ENCODE data around the gene ATP11C. TPM values are rescaled to one million over a fixed set of nuclear protein-coding genes. Genes with fewer than 3 reads are reported as not detected.
"Not testable (repeated sequence)": the region's sequence is repeated elsewhere in the genome, so short reads cannot be mapped to it uniquely, and the experiment has no call there.

The ATP11C gene
- total RNA-seq, 1 donor: 20.1 TPM

DNA sequence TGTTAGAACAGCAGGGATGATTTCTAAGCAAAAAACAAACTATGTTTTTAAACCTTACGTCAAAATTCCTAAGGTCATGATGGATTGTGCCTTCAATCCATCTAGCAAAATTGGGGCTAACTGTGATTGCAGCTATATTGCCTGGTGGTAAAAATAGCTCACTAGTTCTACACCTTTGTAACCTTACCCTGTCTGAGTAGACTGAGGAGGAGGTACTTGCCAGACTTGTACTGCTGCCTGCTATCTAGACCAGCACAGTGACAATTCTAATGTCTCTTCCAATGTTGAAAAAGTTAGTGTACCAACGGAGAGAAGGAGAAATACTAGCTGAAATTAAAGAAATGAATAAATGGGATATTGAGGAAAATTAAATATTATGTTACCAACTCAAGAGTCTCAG, 30.3 kb downstream of the ATP11C start:
- Histone ChIP-seq H3K27me3 (ENCODE audit: insufficient read depth, low read length) (no peaks in the 10 kb centered on the region), H3K4me3 (ENCODE audit: low read length) (no peak overlapping the region), H3K4me1 (ENCODE audit: insufficient read depth, low read length) (no peaks in the 10 kb centered on the region), H3K9me3 (ENCODE audit: low read depth, low read length) (no peaks in the 10 kb centered on the region)

DNA sequence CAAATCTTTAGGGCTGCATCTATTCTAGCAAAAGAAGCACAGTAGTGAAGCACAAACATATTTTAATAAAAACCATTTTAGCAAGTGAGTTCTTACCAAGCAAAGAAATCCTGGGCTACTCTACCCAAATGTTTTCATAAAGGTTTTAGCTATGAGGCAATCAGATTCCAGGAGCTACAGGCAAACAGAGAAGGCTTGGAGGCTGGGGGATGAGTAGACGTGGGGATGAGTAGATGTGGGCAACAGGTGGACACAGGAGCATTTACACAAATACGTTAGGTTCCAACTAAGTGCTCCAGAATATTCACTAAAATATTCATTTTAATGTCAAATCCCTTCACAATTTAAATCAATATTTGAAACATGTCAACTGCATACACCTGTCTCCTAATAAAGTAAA, 34.5 kb downstream of the ATP11C start:
- Histone ChIP-seq H3K9me3 (ENCODE audit: low read depth, low read length) (no peaks in the 10 kb centered on the region), H3K4me3 (ENCODE audit: low read length) (no peak overlapping the region), H3K4me1 (ENCODE audit: insufficient read depth, low read length) (no peaks in the 10 kb centered on the region), H3K27me3 (ENCODE audit: insufficient read depth, low read length) (no peaks in the 10 kb centered on the region)

DNA sequence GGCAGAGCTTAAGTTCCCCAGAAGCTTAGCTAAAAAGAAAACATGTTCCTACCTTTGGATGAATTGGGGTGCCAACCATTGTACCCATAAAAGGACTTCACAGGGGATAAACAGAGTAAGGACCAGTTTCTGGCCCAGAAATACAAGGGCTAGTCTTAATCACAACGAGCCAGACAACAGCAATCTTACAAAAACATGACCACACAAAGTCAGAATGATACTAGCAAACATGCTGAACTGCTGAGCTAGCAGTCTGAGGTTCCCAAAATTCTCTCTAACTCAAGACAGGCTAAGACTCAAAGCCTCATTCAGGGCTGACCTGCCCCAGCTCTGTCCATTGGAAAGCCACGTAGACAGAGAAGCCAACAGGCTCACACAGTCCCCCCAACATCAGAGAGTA, 40.3 kb downstream of the ATP11C start:
- H3K4me1 ChIP-seq (ENCODE audit: insufficient read depth, low read length): no peaks in the 10 kb centered on the region
- H3K27me3 ChIP-seq (ENCODE audit: insufficient read depth, low read length): no peaks in the 10 kb centered on the region
- H3K4me3 ChIP-seq (ENCODE audit: low read length): no peak overlapping the region
- H3K9me3 ChIP-seq (ENCODE audit: low read depth, low read length): no peaks in the 10 kb centered on the region

DNA sequence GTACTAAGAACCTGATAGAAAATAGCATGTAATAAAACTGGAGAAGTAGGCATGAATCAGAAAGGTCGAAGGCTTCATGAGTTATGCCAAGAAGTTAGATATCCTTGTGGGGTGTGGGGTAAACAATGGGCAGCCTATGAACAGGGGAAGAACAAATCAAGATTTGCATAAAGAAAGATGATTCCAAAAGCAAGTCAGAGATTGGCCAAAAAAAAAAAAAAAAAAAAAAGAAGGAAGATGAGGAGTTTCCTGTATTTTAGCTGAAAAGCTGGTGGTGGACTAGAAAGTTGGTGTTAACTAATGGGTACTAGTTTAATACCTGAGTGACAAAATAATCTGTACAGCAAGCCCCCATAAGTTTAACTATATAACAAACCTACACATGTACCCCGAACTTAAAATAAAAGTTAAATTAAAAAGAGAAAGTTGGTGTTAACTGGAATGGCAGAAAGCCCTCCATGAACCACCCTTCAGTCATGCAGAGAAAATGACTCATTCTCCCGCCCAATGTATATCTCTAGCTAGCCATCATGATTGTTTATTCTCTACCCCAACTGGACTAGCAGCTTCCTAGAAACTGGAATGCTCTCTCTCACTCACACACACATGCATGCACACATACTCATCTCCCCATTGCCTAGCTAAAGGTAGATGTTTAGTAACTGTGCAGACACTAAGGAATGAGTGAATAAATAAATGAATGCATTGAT, 41.7 kb downstream of the ATP11C start:
- no peaks in the 10 kb centered on the region for H3K27me3 ChIP-seq (ENCODE audit: insufficient read depth, low read length)
- H3K4me1 ChIP-seq (ENCODE audit: insufficient read depth, low read length): no peaks in the 10 kb centered on the region
- H3K4me3 ChIP-seq (ENCODE audit: low read length): no peak overlapping the region
- H3K9me3 ChIP-seq (ENCODE audit: low read depth, low read length): no peaks in the 10 kb centered on the region

DNA sequence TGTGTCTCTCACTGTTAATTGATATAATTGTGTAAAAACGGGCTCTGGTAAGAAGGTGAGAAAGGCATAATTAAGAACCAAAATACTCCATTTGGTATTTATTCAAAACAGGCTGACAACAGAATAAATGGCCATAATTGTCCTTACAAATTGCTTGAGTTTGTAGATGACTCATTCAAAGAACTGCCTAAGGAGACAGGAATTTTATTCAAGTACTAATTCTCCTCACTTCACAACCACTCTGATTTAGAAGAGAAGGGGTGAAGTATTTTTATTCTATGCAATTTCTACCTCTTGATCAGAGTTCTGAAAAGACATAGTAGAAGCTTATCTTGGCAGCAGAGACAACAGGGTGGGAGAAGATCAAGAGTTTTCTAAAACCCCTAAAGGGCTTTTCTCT, 43.1 kb downstream of the ATP11C start:
- Histone ChIP-seq H3K4me1 (ENCODE audit: insufficient read depth, low read length) (no peaks in the 10 kb centered on the region), H3K4me3 (ENCODE audit: low read length) (no peak overlapping the region), H3K9me3 (ENCODE audit: low read depth, low read length) (no peaks in the 10 kb centered on the region), H3K27me3 (ENCODE audit: insufficient read depth, low read length) (no peaks in the 10 kb centered on the region)

DNA sequence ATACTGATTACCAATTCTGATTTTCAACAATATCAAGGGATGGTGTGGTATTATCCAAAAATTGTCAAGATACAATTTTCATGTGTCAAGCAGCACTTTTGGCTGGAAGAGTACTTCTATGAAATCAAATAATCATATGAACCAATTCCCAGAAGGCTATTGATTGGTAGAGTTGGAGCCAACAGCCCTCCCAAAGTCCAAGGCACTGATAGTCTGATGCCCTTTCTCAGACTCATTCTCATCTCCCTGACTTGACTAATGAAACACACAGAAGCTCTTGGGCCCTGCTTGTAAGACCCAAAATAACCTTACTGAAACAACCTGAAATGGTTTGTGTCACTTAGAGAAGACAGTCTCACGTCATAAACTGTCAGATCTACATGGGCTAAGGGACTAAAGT, 48.9 kb downstream of the ATP11C start:
- no peaks in the 10 kb centered on the region for H3K4me1 ChIP-seq (ENCODE audit: insufficient read depth, low read length)
- no peaks in the 10 kb centered on the region for H3K9me3 ChIP-seq (ENCODE audit: low read depth, low read length)
- H3K27me3 ChIP-seq (ENCODE audit: insufficient read depth, low read length): no peaks in the 10 kb centered on the region
- no peak overlapping the region for H3K4me3 ChIP-seq (ENCODE audit: low read length)

DNA sequence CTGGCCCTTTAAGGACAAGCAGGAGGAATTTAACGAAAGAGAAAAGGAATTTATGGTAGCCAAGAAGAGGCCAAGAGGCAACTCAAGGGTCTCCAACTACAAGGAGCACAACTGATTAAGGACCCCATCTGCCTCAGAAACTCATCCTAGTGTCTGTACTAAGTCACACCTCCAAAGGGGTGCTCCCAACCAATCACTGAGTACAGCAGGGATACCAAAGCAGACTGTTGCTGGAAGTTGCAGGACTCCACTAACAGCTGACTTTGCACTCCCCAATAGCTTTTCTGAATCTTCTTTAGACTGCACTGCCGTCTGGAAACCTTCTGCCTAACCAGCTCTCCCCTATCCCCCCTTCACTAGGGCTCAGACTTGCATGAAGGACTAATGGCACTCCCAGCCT, 50.6 kb downstream of the ATP11C start:
- Histone ChIP-seq H3K9me3 (ENCODE audit: low read depth, low read length) (no peaks in the 10 kb centered on the region), H3K4me3 (ENCODE audit: low read length) (no peak overlapping the region), H3K27me3 (ENCODE audit: insufficient read depth, low read length) (no peaks in the 10 kb centered on the region), H3K4me1 (ENCODE audit: insufficient read depth, low read length) (no peaks in the 10 kb centered on the region)

DNA sequence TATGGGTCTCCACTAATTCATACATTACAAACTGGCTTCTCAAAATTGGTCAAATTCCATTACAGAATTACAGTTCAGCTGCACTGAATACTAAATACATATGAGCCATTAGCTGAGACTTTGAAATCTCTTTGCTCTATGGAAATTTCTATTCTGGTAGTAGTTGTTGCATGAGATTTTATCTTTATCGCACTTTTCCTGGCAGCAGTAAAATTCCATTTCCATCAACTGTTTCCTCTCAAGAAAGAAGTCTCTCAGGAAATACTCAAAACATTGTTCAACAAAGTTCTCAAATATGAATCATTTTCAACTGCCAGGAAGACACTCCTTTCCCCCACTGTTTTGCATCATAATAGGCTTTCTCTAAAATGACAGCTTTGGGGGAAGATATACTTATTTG, 51.3 kb downstream of the ATP11C start:
- H3K4me1 ChIP-seq (ENCODE audit: insufficient read depth, low read length): no peaks in the 10 kb centered on the region
- H3K9me3 ChIP-seq (ENCODE audit: low read depth, low read length): no peaks in the 10 kb centered on the region
- H3K4me3 ChIP-seq (ENCODE audit: low read length): no peak overlapping the region
- H3K27me3 ChIP-seq (ENCODE audit: insufficient read depth, low read length): no peaks in the 10 kb centered on the region

DNA sequence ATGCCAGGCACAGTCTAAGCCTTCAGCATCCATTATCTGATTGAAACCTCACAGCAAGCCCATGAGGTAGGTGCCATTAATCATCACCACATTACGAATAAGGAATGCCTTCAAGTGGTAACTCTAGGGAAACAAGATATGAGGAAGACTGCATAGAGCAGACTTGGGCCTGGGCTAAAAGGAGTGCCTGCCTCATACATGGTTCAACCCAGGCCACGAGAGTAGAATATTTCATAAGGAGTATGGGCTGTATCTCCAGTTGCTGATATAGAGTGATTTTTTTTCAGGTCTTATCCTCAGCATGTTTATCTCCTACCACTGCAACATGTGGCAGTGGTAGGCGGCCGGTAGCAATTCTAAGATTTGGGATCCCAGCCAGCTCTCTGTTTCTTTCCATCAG, 51.7 kb downstream of the ATP11C start:
- Histone ChIP-seq H3K4me3 (ENCODE audit: low read length) (no peak overlapping the region), H3K4me1 (ENCODE audit: insufficient read depth, low read length) (no peaks in the 10 kb centered on the region), H3K27me3 (ENCODE audit: insufficient read depth, low read length) (no peaks in the 10 kb centered on the region), H3K9me3 (ENCODE audit: low read depth, low read length) (no peaks in the 10 kb centered on the region)

DNA sequence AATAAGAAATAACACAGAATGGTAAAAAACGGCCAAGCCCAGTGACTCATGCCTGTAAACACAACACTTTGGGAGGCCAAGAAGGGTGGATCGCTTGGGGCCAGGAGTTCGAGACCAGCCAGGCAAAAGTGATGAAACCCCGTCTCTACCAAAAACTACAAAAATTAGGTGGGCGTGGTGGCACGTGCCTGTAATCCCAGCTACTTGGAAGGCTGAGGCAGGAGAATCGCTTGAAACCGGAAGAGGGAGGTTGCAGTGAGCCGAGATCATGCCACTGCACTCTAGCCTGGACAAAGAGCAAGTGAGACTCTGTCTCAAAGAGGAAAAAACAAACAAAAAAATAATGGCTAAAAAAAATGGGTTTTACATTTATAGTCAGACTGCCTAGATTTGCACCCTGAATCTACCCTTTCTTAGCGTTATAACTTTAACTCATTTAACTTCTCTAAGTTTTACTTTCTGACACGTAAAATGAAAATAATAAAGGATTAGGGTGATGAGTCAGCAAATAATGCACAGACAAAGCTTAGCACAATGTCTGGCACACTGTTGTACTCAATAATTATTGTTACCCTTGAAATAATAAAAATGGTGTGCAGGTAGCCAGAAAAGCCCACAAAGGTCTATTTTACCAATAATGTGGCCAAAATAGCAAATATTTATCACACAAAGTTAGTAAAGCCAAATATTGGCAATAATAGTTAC, 55.0 kb downstream of the ATP11C start:
- peaks cover 4% of the 10 kb centered on the region for H3K4me1 ChIP-seq (ENCODE audit: insufficient read depth, low read length)
- H3K4me3 ChIP-seq (ENCODE audit: low read length): no peak overlapping the region
- no peaks in the 10 kb centered on the region for H3K9me3 ChIP-seq (ENCODE audit: low read depth, low read length)
- H3K27me3 ChIP-seq (ENCODE audit: insufficient read depth, low read length): no peaks in the 10 kb centered on the region

DNA sequence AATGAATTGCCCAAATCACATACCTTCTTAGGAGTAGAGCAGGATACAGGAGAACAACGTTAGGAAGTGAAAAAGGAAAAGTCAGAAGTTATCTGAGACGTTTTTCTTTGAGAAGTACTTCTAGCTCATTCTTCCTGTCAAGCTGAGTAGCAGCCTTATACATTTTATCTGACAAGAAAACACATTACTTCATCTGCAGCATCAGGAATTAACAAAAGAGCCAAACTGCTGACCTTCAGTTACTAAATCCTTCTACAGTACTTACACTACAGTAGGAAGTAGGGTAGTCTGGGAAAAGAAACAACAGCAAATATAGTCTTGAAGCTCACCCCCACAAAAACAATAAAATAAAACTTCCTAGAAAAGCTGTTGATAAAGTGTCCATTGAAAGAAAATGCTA, 57.0 kb downstream of the ATP11C start:
- peaks cover 4% of the 10 kb centered on the region for H3K4me1 ChIP-seq (ENCODE audit: insufficient read depth, low read length)

DNA sequence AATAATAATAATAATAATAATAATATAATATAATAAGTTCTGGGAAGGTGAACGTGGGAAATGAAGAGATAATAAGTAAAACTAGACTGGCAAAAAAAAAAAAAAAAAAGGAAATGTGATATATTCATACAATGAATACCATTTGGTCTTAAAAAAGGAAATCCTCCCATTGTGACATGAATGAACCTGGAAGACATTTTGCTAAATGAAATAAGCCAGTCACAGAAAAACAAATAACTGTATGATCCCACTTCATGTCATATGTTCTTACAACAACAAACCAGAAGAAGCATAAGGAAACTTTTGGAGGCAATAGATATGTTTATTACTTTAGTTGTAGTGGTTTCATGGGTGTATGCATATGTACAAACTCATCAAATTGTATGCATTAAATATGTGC, 63.1 kb downstream of the ATP11C start:
- Histone ChIP-seq H3K4me3 (ENCODE audit: low read length) (no peak overlapping the region), H3K4me1 (ENCODE audit: insufficient read depth, low read length) (peaks cover 4% of the 10 kb centered on the region), H3K9me3 (ENCODE audit: low read depth, low read length) (no peaks in the 10 kb centered on the region), H3K27me3 (ENCODE audit: insufficient read depth, low read length) (no peaks in the 10 kb centered on the region)

More for the DNA sequence above, 57.0 kb downstream of the ATP11C start:
- Histone ChIP-seq H3K9me3 (ENCODE audit: low read depth, low read length) (no peaks in the 10 kb centered on the region), H3K27me3 (ENCODE audit: insufficient read depth, low read length) (no peaks in the 10 kb centered on the region), H3K4me3 (ENCODE audit: low read length) (no peak overlapping the region)

DNA sequence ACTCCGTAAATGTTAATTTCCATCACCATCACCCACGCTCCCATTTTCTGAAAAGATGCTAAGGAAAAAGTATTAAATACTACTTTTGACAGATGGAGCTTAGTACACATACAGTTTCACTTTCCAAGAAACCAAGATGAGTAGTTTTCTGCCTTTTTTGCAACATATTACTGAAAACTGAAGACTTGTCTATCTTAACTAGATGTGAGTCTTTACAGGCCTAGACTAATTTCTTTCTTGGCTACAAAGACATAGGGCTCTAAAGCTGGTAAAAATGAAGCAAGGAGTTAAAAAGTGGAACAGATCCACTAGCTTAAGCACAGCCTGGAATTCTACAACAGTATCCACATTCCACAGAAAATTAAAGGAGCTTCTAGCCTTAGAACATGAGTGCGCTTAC, 68.2 kb downstream of the ATP11C start:
- Histone ChIP-seq H3K4me1 (ENCODE audit: insufficient read depth, low read length) (no peaks in the 10 kb centered on the region), H3K27me3 (ENCODE audit: insufficient read depth, low read length) (no peaks in the 10 kb centered on the region), H3K4me3 (ENCODE audit: low read length) (no peak overlapping the region), H3K9me3 (ENCODE audit: low read depth, low read length) (no peaks in the 10 kb centered on the region)

DNA sequence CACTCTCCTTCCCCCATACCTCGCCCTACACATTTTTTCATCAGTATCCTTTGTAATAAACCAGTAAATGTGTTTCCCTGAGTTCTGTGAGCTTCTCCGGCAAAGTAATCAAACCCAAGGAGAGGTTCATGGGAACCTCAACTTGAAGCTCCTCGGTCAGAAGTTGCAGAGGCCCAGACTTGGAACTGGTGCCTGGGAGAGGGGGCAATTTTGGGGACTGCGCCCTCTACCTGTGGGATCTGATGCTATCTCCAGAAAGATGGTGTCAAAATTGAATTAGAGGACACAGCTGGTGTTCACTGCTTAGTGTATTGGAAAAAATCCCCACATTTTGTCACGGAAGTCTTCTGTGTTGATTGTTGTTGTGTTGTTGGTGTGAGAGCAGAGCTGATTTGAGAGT, 70.6 kb downstream of the ATP11C start:
- Histone ChIP-seq H3K4me3 (ENCODE audit: low read length) (no peak overlapping the region), H3K9me3 (ENCODE audit: low read depth, low read length) (no peaks in the 10 kb centered on the region), H3K27me3 (ENCODE audit: insufficient read depth, low read length) (no peaks in the 10 kb centered on the region), H3K4me1 (ENCODE audit: insufficient read depth, low read length) (no peaks in the 10 kb centered on the region)

DNA sequence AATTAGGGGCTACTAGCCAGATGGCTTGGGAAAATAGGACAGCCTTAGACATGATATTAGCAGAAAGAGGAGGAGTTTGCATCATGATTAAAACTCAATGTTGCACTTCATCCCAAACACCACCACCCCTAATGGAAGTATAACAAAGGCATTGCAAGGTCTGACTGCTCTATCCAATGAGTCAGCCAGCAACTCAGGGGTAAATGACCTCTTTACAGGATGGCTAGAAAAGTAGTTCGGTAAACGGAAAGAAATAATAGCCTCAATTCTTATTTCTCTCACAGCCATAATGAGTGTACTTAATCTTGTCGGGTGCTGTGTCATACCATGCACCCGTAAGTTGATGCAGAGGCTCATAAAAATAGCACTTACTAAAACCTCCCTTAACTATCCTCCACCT, 76.0 kb downstream of the ATP11C start:
- not testable (repeated sequence) for H3K9me3 ChIP-seq (ENCODE audit: low read depth, low read length); H3K4me3 ChIP-seq (ENCODE audit: low read length); H3K27me3 ChIP-seq (ENCODE audit: insufficient read depth, low read length); H3K4me1 ChIP-seq (ENCODE audit: insufficient read depth, low read length)

DNA sequence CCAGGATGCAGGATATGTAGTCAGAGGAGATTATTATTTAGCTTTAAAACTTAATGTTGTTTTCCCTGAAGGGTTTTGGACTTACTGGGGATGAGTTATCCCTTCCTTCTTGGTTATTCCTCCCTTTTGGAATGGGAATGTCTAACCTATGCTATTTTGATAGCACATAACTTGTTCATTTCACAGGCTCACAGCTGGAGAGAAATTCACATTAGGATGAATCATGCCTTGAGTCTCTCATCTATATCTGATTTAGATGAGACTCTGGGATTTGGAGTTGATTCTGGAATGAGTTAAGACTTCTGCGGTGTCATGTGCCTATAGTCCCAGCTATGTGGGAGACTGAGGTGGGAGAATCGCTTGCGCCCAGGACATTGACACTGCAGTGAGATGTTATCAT, 81.1 kb downstream of the ATP11C start:
- H3K4me1 ChIP-seq (ENCODE audit: insufficient read depth, low read length): no peaks in the 10 kb centered on the region
- no peaks in the 10 kb centered on the region for H3K27me3 ChIP-seq (ENCODE audit: insufficient read depth, low read length)
- H3K4me3 ChIP-seq (ENCODE audit: low read length): no peak overlapping the region
- H3K9me3 ChIP-seq (ENCODE audit: low read depth, low read length): no peaks in the 10 kb centered on the region
